ENCODE data around the gene REXO5.

GRCh38 chr16:20763461-20764232, 42.7 kb upstream of the REXO5 start, which contains the start of gene ACSM3:
- TF ChIP-seq POLR2A (IDR thresholded peaks at IDR 0.05) = no peak
- TF ChIP-seq EP300 (IDR thresholded peaks at IDR 0.05) = no peak
- TF ChIP-seq POLR2AphosphoS5 (IDR thresholded peaks at IDR 0.05) = peak in 2 of 3 donors; percentile 66 to 82
- no peak for TF ChIP-seq CTCF (IDR thresholded peaks at IDR 0.05)

Data from stomach (tissue), 4 donors.